Right lobe of liver (tissue), 4 donors: ENCODE results near the gene FBLN2.

Source experiments
- POLR2A ChIP-seq: fragments of 450-650 bp; IDR thresholded peaks from one replicate; pipeline ENCODE4 v1.6.1; 2017; ENCODE audit warnings: antibody characterized with exemption, mild to moderate bottlenecking
- TF ChIP-seq, protein P1 (sequence below), 4 donors: fragments of 200-600 bp in 3 of 4; fragments of 450-650 bp in 1 of 4; IDR thresholded peaks; one replicate each; pipeline versions ENCODE4 v1.5.1 to v1.8.0; 2016 to 2022; ENCODE audit warnings: antibody characterized with exemption in 4 of 4, mild to moderate bottlenecking in 2 of 4
- donor health status: DM: no; HTN: no; CAD: no.
- donor health status: DM: no; HTN: no; CAD: no.
- donor health status: DM: no; HTN: yes; CAD: no.

- TF ChIP-seq, protein P1, sequence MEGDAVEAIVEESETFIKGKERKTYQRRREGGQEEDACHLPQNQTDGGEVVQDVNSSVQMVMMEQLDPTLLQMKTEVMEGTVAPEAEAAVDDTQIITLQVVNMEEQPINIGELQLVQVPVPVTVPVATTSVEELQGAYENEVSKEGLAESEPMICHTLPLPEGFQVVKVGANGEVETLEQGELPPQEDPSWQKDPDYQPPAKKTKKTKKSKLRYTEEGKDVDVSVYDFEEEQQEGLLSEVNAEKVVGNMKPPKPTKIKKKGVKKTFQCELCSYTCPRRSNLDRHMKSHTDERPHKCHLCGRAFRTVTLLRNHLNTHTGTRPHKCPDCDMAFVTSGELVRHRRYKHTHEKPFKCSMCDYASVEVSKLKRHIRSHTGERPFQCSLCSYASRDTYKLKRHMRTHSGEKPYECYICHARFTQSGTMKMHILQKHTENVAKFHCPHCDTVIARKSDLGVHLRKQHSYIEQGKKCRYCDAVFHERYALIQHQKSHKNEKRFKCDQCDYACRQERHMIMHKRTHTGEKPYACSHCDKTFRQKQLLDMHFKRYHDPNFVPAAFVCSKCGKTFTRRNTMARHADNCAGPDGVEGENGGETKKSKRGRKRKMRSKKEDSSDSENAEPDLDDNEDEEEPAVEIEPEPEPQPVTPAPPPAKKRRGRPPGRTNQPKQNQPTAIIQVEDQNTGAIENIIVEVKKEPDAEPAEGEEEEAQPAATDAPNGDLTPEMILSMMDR (IDR thresholded peaks at IDR 0.05) = no peak
- TF ChIP-seq POLR2A = no peak
Observed at GRCh38 chr3:13616359-13616758, 67.4 kb downstream of the FBLN2 start.
